B cell (primary cell): ENCODE measurements around the gene GNB1. TPM values are rescaled to one million over a fixed set of nuclear protein-coding genes. Genes with fewer than 3 reads are reported as not detected.

ENCODE experiments used
- ATAC-seq: fragments of 200-7000 bp; cut with Tn5 transposase; one replicate; pipeline ENCODE4 v1.10.0; 2021; ENCODE audit warnings: low read depth, mild to moderate bottlenecking, moderate number of reproducible peaks, moderate library complexity
- CTCF ChIA-PET: fragments of 350-600 bp; sonication (Branson Sonifier 250); formaldehyde crosslinking; loops from one replicate; lab custom pipeline; 2021; ENCODE audit warnings: antibody characterized with exemption, inconsistent platforms; lab: Charles Lee
- POLR2A ChIA-PET: fragments of 350-600 bp; sonication (Branson Sonifier 250); formaldehyde crosslinking; loops from one replicate; lab custom pipeline; 2021; ENCODE audit warnings: antibody characterized with exemption; lab: Charles Lee
- DNase-seq: peaks from one replicate; pipeline ENCODE4 v3.0.0; 2013
- H2AFZ ChIP-seq: 2 replicates; pipeline ENCODE4 v1.6.1; 2012; ENCODE audit warnings: mild to moderate bottlenecking, low read depth, low read length; ENCODE audit not compliant: insufficient read depth, poor library complexity, severe bottlenecking
- H3K27ac ChIP-seq, 2 donors: 1 replicate in 1 of 2; 2 replicates in 1 of 2; pipeline ENCODE4 v1.5.1; 2012 to 2013; ENCODE audit warnings: low read length in 2 of 2, mild to moderate bottlenecking in 2 of 2, moderate library complexity in 1 of 2
- H3K27me3 ChIP-seq, 4 experiments: fragments of 200-600 bp in 1 of 4; sonication (generic) in 1 of 4; replicated peaks in 1 of 4; 1 replicate in 2 of 4; 2 replicates in 2 of 4; pipeline versions ENCODE4 v1.6.1 to v1.7.0; 2013 to 2016; ENCODE audit warnings: low read length in 3 of 4, mild to moderate bottlenecking in 2 of 4, mixed read lengths in 1 of 4, moderate library complexity in 1 of 4; ENCODE audit not compliant: insufficient read depth in 4 of 4, control insufficient read depth in 3 of 4; ENCODE audit errors: control extremely low read depth in 1 of 4
- H3K36me3 ChIP-seq, 2 experiments: replicated peaks in 1 of 2; 1 replicate in 1 of 2; 2 replicates in 1 of 2; pipeline versions ENCODE4 v1.6.1 to v1.7.1; 2013; ENCODE audit warnings: low read length in 1 of 2; ENCODE audit not compliant: insufficient read depth in 2 of 2, control insufficient read depth in 1 of 2; ENCODE audit errors: control extremely low read depth in 1 of 2, extremely low read depth in 1 of 2
- H3K4me1 ChIP-seq, 2 donors: fragments of 200-600 bp in 1 of 2; sonication (generic) in 1 of 2; 1 replicate in 1 of 2; 2 replicates in 1 of 2; pipeline versions ENCODE4 v1.5.1 to v1.6.1; 2013 to 2017; ENCODE audit warnings: low read length in 2 of 2; ENCODE audit not compliant: control insufficient read depth in 2 of 2, insufficient read depth in 2 of 2
- H3K4me2 ChIP-seq: replicated peaks from 2 replicates; pipeline ENCODE3; 2012; ENCODE audit warnings: mild to moderate bottlenecking, low read depth, low read length; ENCODE audit not compliant: poor library complexity, severe bottlenecking
- H3K4me3 ChIP-seq, 5 experiments: fragments of 200-600 bp in 1 of 5; sonication (generic) in 1 of 5; 1 replicate in 3 of 5; 2 replicates in 2 of 5; pipeline versions ENCODE4 v1.5.1 to v1.7.0; 2011 to 2016; ENCODE audit warnings: low read length in 4 of 5, mild to moderate bottlenecking in 4 of 5, low read depth in 2 of 5, control low read depth in 1 of 5, moderate library complexity in 1 of 5; ENCODE audit not compliant: insufficient read depth in 1 of 5; ENCODE audit errors: control extremely low read depth in 1 of 5, extremely low read depth in 1 of 5
- H3K79me2 ChIP-seq: fragments of 200-600 bp; sonication (generic); one replicate; pipeline ENCODE4 v1.6.0; 2016; ENCODE audit warnings: low read length; ENCODE audit not compliant: control insufficient read depth, insufficient read depth
- H3K9ac ChIP-seq: fragments of 200-600 bp; sonication (generic); 2 replicates; pipeline ENCODE4 v1.6.1; 2017; ENCODE audit warnings: mild to moderate bottlenecking, low read length, moderate library complexity
- H3K9me3 ChIP-seq, 3 donors: one replicate each; pipeline versions ENCODE4 v1.6.1 to v1.7.1; 2013; ENCODE audit warnings: low read length in 2 of 3; ENCODE audit not compliant: control insufficient read depth in 2 of 3, insufficient read depth in 1 of 3; ENCODE audit errors: control extremely low read depth in 1 of 3
- H4K20me1 ChIP-seq: 2 replicates; pipeline ENCODE4 v1.6.0; 2012; ENCODE audit warnings: mild to moderate bottlenecking, low read length; ENCODE audit not compliant: insufficient read depth, control insufficient read depth, poor library complexity, severe bottlenecking
- H3K27ac Mint-ChIP-seq: one replicate; pipeline ENCODE4 v1.8.0; 2021; ENCODE audit warnings: mixed read lengths
- H3K27me3 Mint-ChIP-seq: one replicate; pipeline ENCODE4 v1.8.0; 2021; ENCODE audit warnings: mixed read lengths
- H3K4me1 Mint-ChIP-seq: one replicate; pipeline ENCODE4 v1.8.0; 2021; ENCODE audit warnings: mixed read lengths
- H3K4me3 Mint-ChIP-seq: one replicate; pipeline ENCODE4 v1.8.0; 2021; ENCODE audit warnings: mixed read lengths
- H3K9me3 Mint-ChIP-seq: one replicate; pipeline ENCODE4 v1.8.0; 2022; ENCODE audit warnings: mixed read lengths; ENCODE audit not compliant: insufficient read depth
- CTCF ChIP-seq: fragments of 200-600 bp; IDR thresholded peaks from one replicate; pipeline ENCODE4 v1.8.0; 2022; ENCODE audit warnings: antibody characterized with exemption, mild to moderate bottlenecking
- EZH2 ChIP-seq: IDR thresholded peaks from 2 replicates; pipeline ENCODE4 v1.6.1; 2012; ENCODE audit warnings: borderline replicate concordance, low read depth, mild to moderate bottlenecking, moderate library complexity, low read length; ENCODE audit not compliant: insufficient read depth, poor library complexity, severe bottlenecking
- WGBS: methylation state at CpG from one replicate; pipeline ENCODE4 v1.1.5; 2013; ENCODE audit warnings: missing lambda C conversion rate; ENCODE audit not compliant: insufficient coverage; 5-methylcytosine and 5-hydroxymethylcytosine counted together
- intact Hi-C: fragments of 100-400 bp; cut with micrococcal nuclease; formaldehyde crosslinking; loops from one replicate; pipeline ENCODE4 v1.10.0; 2022
- polyA plus RNA-seq: library from polyadenylated mRNA; depleted of rRNA; stranded (reverse); fragments of >200 nt; gene quantifications from 2 replicates; pipeline ENCODE4 v1.2.3, GENCODE V29; 2012
- total RNA-seq, 2 donors: library from RNA; stranded (reverse); fragments of 120-200 nt in 1 of 2; gene quantifications; 1 replicate in 1 of 2; 2 replicates in 1 of 2; pipeline versions ENCODE4 v1.2.3 to v1.2.4, GENCODE V29; 2013 to 2022

GNB1 gene
- total and polyA plus RNA-seq, 2 donors (not counting 1 experiment from before 2014, with no cell fraction given) = 249 to 269 TPM

GRCh38 chr1:1788646-1789431 lies 102.0 kb downstream of the GNB1 start:
- Histone ChIP-seq H3K9me3 (no peaks in the 10 kb centered on the region), H3K4me1 (no peaks in the 10 kb centered on the region), H3K36me3 (peaks cover 6 to 88% of the 10 kb centered on the region in 2 experiments), H3K9ac (no peak overlapping the region), H3K4me2 (no peak overlapping the region), H3K27me3 (no peaks in the 10 kb centered on the region), H4K20me1 (peaks cover 43% of the 10 kb centered on the region), H3K4me3 (no peak overlapping the region), H3K79me2 (peaks cover 74% of the 10 kb centered on the region), H2AFZ (no peak overlapping the region), H3K27ac (no peak overlapping the region)
- H3K9me3 Mint-ChIP-seq = no peaks in the 10 kb centered on the region
- H3K27me3 Mint-ChIP-seq = no peaks in the 10 kb centered on the region
- intact Hi-C loops = no loop called here
- H3K27ac Mint-ChIP-seq = peak overlapping the region; percentile 34
- POLR2A ChIA-PET = interaction anchor here (0.9 kb wide), 1 partner anchor 9 kb away, joined by 3 read pairs; no protein-coding TSS in a partner anchor
- no peak for ATAC-seq
- no peak overlapping the region for H3K4me3 Mint-ChIP-seq
- CTCF ChIA-PET = interaction anchor here (0.6 to 2.9 kb wide), 10 partner anchors 9 to 120 kb away, joined by 3 to 15 read pairs (median 4); partner anchors contain the start of gene NADK
- H3K4me1 Mint-ChIP-seq = peaks cover 8% of the 10 kb centered on the region
- WGBS = 92% methylated on average over 23 of the region's 25 CpGs
- DNase-seq = no peak
- TF ChIP-seq CTCF = no peak
- TF ChIP-seq EZH2 = no peak

GRCh38 chr1:1788136-1788535 lies 102.8 kb downstream of the GNB1 start:
- Histone ChIP-seq H3K9me3 (no peaks in the 10 kb centered on the region), H3K79me2 (peaks cover 73% of the 10 kb centered on the region), H3K9ac (no peak overlapping the region), H3K27me3 (no peaks in the 10 kb centered on the region), H3K4me2 (no peak overlapping the region), H3K4me1 (peaks cover 5 to 7% of the 10 kb centered on the region in 2 donors), H3K27ac (no peak overlapping the region), H2AFZ (no peak overlapping the region), H3K36me3 (peaks cover 6 to 81% of the 10 kb centered on the region in 2 experiments), H3K4me3 (no peak overlapping the region), H4K20me1 (peaks cover 36% of the 10 kb centered on the region)
- peak overlapping the region; percentile 53 for H3K27ac Mint-ChIP-seq
- intact Hi-C loops = no loop called here
- H3K4me3 Mint-ChIP-seq = no peak overlapping the region
- 55% methylated on average over 5 of the region's 7 CpGs for WGBS
- H3K27me3 Mint-ChIP-seq = no peaks in the 10 kb centered on the region
- CTCF ChIA-PET = interaction anchor here (0.8 to 2.9 kb wide), 5 partner anchors 9 to 121 kb away, joined by 3 to 15 read pairs (median 8); partner anchors contain the start of gene NADK
- TF ChIP-seq CTCF (no peak), EZH2 (no peak)
- POLR2A ChIA-PET = no interaction called here
- no peaks in the 10 kb centered on the region for H3K9me3 Mint-ChIP-seq
- H3K4me1 Mint-ChIP-seq = peaks cover 8% of the 10 kb centered on the region
- DNase-seq = no peak
- no peak for ATAC-seq
